ENCODE measurements around the gene TCFL5.
"Not testable (repeated sequence)": the region's sequence is repeated elsewhere in the genome, so short reads cannot be mapped to it uniquely, and the experiment has no call there.

DNA sequence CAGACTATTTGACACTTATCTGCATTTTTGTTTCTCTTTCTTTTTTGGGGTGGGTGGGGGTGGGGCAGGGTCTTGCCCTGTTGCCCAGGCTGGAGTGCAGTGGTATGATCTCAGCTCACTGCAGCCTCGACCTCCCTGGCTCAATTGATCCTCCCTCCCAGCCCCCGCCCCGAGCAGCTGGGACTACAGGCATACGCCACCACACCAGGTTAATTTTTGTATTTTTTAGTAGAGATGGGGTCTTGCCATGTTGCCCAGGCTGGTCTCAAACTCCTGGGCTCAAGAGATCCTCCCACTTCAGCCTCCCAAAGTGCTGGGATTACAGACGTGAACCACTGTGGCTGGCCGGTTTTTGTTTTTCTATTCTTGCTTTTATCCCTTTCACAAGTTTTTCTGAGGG lies 8.3 kb downstream of the TCFL5 start:
- TF ChIP-seq, protein P1, sequence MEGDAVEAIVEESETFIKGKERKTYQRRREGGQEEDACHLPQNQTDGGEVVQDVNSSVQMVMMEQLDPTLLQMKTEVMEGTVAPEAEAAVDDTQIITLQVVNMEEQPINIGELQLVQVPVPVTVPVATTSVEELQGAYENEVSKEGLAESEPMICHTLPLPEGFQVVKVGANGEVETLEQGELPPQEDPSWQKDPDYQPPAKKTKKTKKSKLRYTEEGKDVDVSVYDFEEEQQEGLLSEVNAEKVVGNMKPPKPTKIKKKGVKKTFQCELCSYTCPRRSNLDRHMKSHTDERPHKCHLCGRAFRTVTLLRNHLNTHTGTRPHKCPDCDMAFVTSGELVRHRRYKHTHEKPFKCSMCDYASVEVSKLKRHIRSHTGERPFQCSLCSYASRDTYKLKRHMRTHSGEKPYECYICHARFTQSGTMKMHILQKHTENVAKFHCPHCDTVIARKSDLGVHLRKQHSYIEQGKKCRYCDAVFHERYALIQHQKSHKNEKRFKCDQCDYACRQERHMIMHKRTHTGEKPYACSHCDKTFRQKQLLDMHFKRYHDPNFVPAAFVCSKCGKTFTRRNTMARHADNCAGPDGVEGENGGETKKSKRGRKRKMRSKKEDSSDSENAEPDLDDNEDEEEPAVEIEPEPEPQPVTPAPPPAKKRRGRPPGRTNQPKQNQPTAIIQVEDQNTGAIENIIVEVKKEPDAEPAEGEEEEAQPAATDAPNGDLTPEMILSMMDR (IDR thresholded peaks at IDR 0.05) = not testable (repeated sequence)
- TF ChIP-seq, protein P2, sequence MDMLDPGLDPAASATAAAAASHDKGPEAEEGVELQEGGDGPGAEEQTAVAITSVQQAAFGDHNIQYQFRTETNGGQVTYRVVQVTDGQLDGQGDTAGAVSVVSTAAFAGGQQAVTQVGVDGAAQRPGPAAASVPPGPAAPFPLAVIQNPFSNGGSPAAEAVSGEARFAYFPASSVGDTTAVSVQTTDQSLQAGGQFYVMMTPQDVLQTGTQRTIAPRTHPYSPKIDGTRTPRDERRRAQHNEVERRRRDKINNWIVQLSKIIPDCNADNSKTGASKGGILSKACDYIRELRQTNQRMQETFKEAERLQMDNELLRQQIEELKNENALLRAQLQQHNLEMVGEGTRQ (CRISPR knock-in tag; IDR thresholded peaks at IDR 0.05) = not testable (repeated sequence)

Measured in WTC11 (cell line).